C4-2B (cell line): ENCODE results near the gene LIPC.

ENCODE experiments used
- CTCF ChIP-seq: fragments of 450-650 bp; conservative IDR thresholded peaks from 2 replicates; pipeline ENCODE4 v1.5.1; 2017; ENCODE audit warnings: mild to moderate bottlenecking
- ZFX ChIP-seq: fragments of 450-650 bp; IDR thresholded peaks from 2 replicates; pipeline ENCODE4 v1.6.1; 2017

- TF ChIP-seq CTCF, result no peak
- no peak for TF ChIP-seq ZFX
These were observed 40.4 kb downstream of the LIPC start for GRCh38 chr15:58472221-58472620.
